ENCODE results near the gene AKR1C2. TPM values are rescaled to one million over a fixed set of nuclear protein-coding genes. Genes with fewer than 3 reads are reported as not detected.

The AKR1C2 gene
- total RNA-seq, 1 donor from 2014 or later, result 17.5 TPM

GRCh38 chr10:5043716-5044115, 40.1 kb upstream of the AKR1C2 start:
- TF ChIP-seq, protein P1, sequence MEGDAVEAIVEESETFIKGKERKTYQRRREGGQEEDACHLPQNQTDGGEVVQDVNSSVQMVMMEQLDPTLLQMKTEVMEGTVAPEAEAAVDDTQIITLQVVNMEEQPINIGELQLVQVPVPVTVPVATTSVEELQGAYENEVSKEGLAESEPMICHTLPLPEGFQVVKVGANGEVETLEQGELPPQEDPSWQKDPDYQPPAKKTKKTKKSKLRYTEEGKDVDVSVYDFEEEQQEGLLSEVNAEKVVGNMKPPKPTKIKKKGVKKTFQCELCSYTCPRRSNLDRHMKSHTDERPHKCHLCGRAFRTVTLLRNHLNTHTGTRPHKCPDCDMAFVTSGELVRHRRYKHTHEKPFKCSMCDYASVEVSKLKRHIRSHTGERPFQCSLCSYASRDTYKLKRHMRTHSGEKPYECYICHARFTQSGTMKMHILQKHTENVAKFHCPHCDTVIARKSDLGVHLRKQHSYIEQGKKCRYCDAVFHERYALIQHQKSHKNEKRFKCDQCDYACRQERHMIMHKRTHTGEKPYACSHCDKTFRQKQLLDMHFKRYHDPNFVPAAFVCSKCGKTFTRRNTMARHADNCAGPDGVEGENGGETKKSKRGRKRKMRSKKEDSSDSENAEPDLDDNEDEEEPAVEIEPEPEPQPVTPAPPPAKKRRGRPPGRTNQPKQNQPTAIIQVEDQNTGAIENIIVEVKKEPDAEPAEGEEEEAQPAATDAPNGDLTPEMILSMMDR (IDR thresholded peaks at IDR 0.05; ENCODE audit: borderline replicate concordance), result no peak
- Histone ChIP-seq H3K27me3 (ENCODE audit: low read depth) (no peaks in the 10 kb centered on the region), H3K4me3 (no peak overlapping the region), H3K36me3 (no peaks in the 10 kb centered on the region), H3K4me1 (no peaks in the 10 kb centered on the region), H3K27ac (replicated peaks) (no peak overlapping the region), H3K9me3 (replicated peaks) (no peaks in the 10 kb centered on the region)
- intact Hi-C loops (cut with micrococcal nuclease), result no loop called here
- no peak for DNase-seq

GRCh38 chr10:5042922-5043321, 39.3 kb upstream of the AKR1C2 start:
- H3K9me3 ChIP-seq (replicated peaks), result no peaks in the 10 kb centered on the region
- no peaks in the 10 kb centered on the region for H3K4me1 ChIP-seq
- H3K36me3 ChIP-seq, result no peaks in the 10 kb centered on the region
- TF ChIP-seq, protein P1 (IDR thresholded peaks at IDR 0.05; ENCODE audit: borderline replicate concordance), result no peak
- intact Hi-C loops (cut with micrococcal nuclease), result no loop called here
- no peak overlapping the region for H3K4me3 ChIP-seq
- no peak overlapping the region for H3K27ac ChIP-seq (replicated peaks)
- no peak for DNase-seq
- no peaks in the 10 kb centered on the region for H3K27me3 ChIP-seq (ENCODE audit: low read depth)

GRCh38 chr10:5041471-5042023, 37.9 kb upstream of the AKR1C2 start:
- peaks cover 2% of the 10 kb centered on the region for H3K9me3 ChIP-seq (replicated peaks)
- peak overlapping the region; percentile 22 for H3K27ac ChIP-seq (replicated peaks)
- DNase-seq, result no peak
- TF ChIP-seq, protein P1 (IDR thresholded peaks at IDR 0.05; ENCODE audit: borderline replicate concordance), result no peak
- H3K4me1 ChIP-seq, result no peaks in the 10 kb centered on the region
- H3K4me3 ChIP-seq, result peak overlapping the region; percentile 45
- no peaks in the 10 kb centered on the region for H3K36me3 ChIP-seq
- no peaks in the 10 kb centered on the region for H3K27me3 ChIP-seq (ENCODE audit: low read depth)
- intact Hi-C loops (cut with micrococcal nuclease), result no loop called here

GRCh38 chr10:5040781-5041470, 37.3 kb upstream of the AKR1C2 start:
- TF ChIP-seq, protein P1 (IDR thresholded peaks at IDR 0.05; ENCODE audit: borderline replicate concordance), result no peak
- no peaks in the 10 kb centered on the region for H3K36me3 ChIP-seq
- H3K4me1 ChIP-seq, result no peaks in the 10 kb centered on the region
- no peak for DNase-seq
- H3K4me3 ChIP-seq, result peak overlapping the region; percentile 45
- peak overlapping the region; percentile 22 for H3K27ac ChIP-seq (replicated peaks)
- no peaks in the 10 kb centered on the region for H3K27me3 ChIP-seq (ENCODE audit: low read depth)
- H3K9me3 ChIP-seq (replicated peaks), result peaks cover 9% of the 10 kb centered on the region
- intact Hi-C loops (cut with micrococcal nuclease), result no loop called here

DNA sequence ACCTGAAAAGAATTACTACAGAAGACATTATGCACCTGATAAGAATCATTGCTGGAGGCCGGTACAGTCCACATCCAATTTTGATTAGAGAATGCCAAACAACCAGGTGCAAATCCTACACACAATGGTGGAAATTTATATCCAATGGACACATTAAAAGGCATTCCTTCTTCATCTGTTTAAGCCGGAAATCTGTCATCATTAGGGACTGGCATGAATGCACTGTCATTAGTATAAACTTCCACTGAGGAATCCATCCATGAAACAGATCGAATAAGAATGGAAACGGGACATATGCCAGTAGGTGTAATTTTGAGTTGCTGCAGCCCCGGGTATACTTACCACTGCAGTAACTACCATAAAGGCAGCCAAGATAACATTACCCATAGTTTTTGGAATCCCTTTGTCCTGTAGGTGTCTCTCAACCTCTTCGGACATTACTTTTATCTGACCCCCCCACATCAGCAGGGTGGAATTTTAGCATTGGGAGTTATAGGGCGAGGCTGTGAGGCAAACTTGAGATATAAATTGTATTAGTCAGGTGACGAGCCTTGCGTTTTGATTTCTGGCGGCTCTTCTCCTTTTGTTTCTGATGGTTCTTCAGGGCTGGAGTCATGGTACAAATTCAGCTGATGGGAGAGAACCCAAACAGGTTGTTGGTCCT, 36.5 kb upstream of the AKR1C2 start:
- H3K27me3 ChIP-seq (ENCODE audit: low read depth), result no peaks in the 10 kb centered on the region
- TF ChIP-seq, protein P1 (IDR thresholded peaks at IDR 0.05; ENCODE audit: borderline replicate concordance), result no peak
- H3K4me3 ChIP-seq, result no peak overlapping the region
- DNase-seq, result no peak
- no peaks in the 10 kb centered on the region for H3K4me1 ChIP-seq
- H3K36me3 ChIP-seq, result no peaks in the 10 kb centered on the region
- intact Hi-C loops (cut with micrococcal nuclease), result no loop called here
- H3K27ac ChIP-seq (replicated peaks), result no peak overlapping the region
- H3K9me3 ChIP-seq (replicated peaks), result peaks cover 16% of the 10 kb centered on the region
